GM15510 (cell line): ENCODE data around the gene FAM83G.

Experiments used
- POLR2A ChIP-seq: IDR thresholded peaks from 3 replicates; pipeline ENCODE4 v1.6.1; 2011; ENCODE audit warnings: borderline replicate concordance; ENCODE audit not compliant: insufficient read length; ENCODE audit errors: extremely low read depth

Gene FAM83G

GRCh38 chr17:19002805-19003542 is 1.6 kb downstream of the FAM83G start:
- TF ChIP-seq POLR2A = no peak

GRCh38 chr17:19001907-19002590 is 2.5 kb downstream of the FAM83G start:
- TF ChIP-seq POLR2A = no peak

- TF ChIP-seq POLR2A = no peak
Observed at GRCh38 chr17:19000531-19001325, 3.8 kb downstream of the FAM83G start.

DNA sequence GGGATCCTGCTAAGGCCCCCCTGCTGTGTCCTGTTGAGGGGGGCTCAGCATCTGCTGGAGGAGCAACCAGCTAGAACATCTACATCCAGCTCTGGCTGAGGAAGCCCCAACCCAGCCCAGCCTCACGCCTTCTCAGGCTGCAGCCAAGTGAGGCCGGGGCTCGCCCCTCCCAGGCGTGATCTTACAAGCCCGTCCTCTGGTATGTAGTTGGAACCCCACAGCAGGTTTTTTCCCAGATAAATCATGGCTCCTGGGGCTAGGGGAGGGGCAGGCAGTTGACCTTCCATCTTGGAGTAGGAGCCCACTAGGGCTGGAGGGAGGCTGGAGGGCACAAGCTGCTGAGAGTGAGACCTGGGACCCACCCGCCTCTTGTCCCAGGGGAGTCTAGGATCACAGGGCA is 4.7 kb downstream of the FAM83G start:
- no peak for TF ChIP-seq POLR2A

DNA sequence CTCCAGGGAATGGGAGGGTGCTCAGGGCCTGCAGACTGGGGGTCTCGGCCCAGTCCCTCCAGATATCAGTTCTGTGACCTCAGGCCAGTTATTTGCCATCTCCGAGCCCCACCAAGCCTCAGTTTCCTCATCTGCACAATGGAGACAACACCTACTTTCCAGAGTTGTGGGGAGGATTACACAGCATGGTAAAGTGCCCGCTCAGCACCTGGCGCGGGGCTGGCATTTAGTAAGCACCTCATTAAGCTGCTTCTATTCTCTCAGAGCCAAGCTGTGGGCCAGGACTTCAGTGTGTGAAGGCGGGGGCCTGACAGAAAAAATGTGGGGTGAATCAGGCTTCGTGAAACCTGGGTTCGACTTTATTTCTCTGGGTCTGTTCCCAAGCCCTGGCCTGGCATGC is 5.2 kb downstream of the FAM83G start:
- TF ChIP-seq POLR2A = no peak

- TF ChIP-seq POLR2A = no peak
Observed at GRCh38 chr17:18997650-18998196, 6.8 kb downstream of the FAM83G start.

- TF ChIP-seq POLR2A = no peak
Observed at GRCh38 chr17:18996458-18996857, 8.1 kb downstream of the FAM83G start.

- TF ChIP-seq POLR2A = no peak
Observed at GRCh38 chr17:18995220-18995619, 9.3 kb downstream of the FAM83G start.

GRCh38 chr17:18994631-18995030 is 9.9 kb downstream of the FAM83G start:
- TF ChIP-seq POLR2A = no peak

- no peak for TF ChIP-seq POLR2A
Observed at GRCh38 chr17:18993905-18994526, 10.5 kb downstream of the FAM83G start.

DNA sequence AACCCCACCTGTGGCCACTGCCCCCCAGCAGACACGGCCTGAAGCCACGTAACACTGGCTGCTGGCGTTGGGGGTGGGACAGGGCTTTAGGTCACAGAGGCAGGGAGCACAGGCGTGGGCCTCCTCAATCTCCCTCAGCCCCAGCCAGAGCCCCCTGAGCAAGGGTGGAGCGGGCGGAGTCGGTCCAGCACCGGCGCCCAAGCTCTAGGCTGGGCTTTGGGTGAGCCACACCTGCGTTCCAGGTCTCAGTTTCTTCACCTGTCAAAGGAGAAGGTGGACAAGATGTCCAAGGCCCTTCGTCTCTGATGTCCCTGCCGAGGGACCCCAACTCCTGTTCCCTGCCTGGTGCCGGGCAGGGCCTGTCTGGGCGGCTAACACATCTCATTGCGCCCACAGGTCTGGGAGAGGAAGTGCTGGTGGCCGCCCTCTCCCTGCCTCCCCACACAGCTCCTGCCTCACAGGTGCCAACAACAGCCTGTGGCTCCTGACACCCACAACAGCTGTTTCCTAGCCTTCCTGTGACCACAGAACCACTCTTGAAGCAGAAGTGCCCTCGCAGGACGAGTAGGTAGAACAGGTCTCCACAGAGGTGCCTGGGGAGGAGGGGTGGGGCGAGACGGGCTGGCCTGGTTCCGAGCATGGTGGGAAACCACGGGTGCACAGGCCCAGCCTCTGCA is 12.0 kb downstream of the FAM83G start:
- TF ChIP-seq POLR2A = no peak

DNA sequence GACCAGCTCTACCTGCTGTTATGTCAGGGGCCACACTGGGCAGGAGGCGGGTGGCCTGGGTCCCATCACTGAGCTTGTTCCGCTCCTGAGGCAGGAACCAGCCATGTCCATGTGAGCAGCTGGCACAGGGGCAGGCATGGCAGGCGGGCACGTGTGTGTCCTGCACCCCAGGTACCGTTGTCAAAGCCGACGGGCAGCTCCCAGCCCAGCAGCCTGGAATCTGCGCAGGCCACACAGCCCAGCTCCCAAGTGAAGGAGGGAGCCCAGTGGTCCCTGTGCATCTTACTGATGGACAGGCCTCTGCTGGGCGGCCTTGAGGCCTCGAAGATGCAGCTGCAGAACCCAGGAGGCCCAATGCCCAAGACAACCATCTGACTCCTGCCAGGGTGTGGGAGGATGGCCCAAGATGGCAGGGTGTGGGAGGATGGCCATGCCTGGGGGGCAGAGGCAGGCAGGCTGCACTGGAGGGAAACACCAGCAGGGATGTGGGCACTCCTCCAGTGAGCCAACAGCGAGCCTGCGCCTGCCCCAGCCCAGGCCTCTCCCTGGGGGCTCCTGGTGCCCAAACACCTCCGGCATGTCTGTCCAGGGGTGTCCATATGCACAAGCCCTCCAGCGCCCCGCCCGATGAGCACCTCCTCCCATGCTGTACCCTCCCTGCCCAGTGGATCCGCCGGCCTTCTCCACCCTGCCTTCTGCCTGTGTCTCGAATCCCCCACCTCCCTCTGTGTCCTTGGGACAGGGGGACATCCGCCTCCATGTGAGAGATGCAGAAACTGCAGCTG is 12.8 kb downstream of the FAM83G start:
- no peak for TF ChIP-seq POLR2A

DNA sequence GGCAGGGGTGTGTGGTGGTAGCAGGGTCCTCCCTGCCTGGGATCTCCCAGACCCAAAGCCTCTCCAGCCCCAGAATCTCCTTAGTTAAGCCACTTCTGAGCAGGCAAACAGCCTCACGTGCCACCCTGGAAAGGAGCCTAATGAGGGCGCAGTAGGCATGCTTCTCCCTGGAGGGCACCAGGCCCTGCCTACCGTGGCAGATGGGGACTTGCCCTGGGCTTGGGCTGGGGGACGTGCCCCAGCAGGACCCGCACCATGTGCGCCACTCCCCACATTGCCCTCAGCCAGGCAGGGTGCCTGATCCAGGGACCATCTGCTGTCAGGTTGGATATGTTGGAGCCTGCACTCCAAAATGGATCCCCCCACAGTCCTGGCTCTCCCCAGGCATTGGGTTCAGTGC is 14.2 kb downstream of the FAM83G start:
- TF ChIP-seq POLR2A = no peak
